Esophagus muscularis mucosa (tissue), 4 donors: Measurements from ENCODE around the gene POLN. TPM values are rescaled to one million over a fixed set of nuclear protein-coding genes. Genes with fewer than 3 reads are reported as not detected.
"Not testable (repeated sequence)": the region's sequence is repeated elsewhere in the genome, so short reads cannot be mapped to it uniquely, and the experiment has no call there.

Source experiments
- DNase-seq: peaks from one replicate; pipeline ENCODE4 v3.0.0-alpha.2; 2017; ENCODE audit errors: extremely low spot score
- H3K27ac ChIP-seq, 4 donors: fragments of 200-600 bp; sonication (generic); replicated peaks in 1 of 4; 1 replicate in 3 of 4; 2 replicates in 1 of 4; pipeline ENCODE4 v1.5.1; 2016 to 2019; ENCODE audit warnings: mild to moderate bottlenecking in 1 of 4
- H3K27me3 ChIP-seq, 4 donors: fragments of 200-600 bp; sonication (generic); one replicate each; pipeline versions ENCODE4 v1.5.1 to v1.6.0; 2016 to 2019
- H3K36me3 ChIP-seq, 4 donors: fragments of 200-600 bp; sonication (generic); one replicate each; pipeline ENCODE4 v1.5.1; 2016 to 2019
- H3K4me1 ChIP-seq, 4 donors: fragments of 200-600 bp; sonication (generic); one replicate each; pipeline ENCODE4 v1.5.1; 2016 to 2019
- H3K4me3 ChIP-seq, 4 donors: fragments of 200-600 bp; sonication (generic); 1 replicate in 2 of 4; 2 replicates in 2 of 4; pipeline ENCODE4 v1.5.1; 2016 to 2019; ENCODE audit warnings: mild to moderate bottlenecking in 4 of 4, moderate library complexity in 1 of 4
- H3K9me3 ChIP-seq, 4 donors: fragments of 200-600 bp; sonication (generic); 1 replicate in 3 of 4; 2 replicates in 1 of 4; pipeline ENCODE4 v1.5.1; 2016 to 2019
- EP300 ChIP-seq: sonication (generic); formaldehyde crosslinking; IDR thresholded peaks from one replicate; pipeline ENCODE4 v1.6.1; 2017; ENCODE audit warnings: antibody characterized with exemption
- POLR2A ChIP-seq: fragments of 450-650 bp; IDR thresholded peaks from one replicate; pipeline ENCODE4 v1.6.1; 2017; ENCODE audit warnings: antibody characterized with exemption, moderate library complexity, mild to moderate bottlenecking, low read depth
- POLR2AphosphoS5 ChIP-seq, 2 donors: sonication (generic); formaldehyde crosslinking; IDR thresholded peaks; one replicate each; pipeline ENCODE4 v1.6.1; 2017; ENCODE audit warnings: antibody characterized with exemption in 2 of 2
- WGBS: methylation state at CpG from one replicate; pipeline ENCODE4 v1.1.5; 2018; 5-methylcytosine and 5-hydroxymethylcytosine counted together
- intact Hi-C: fragments of 100-400 bp; cut with DNase I; formaldehyde crosslinking; loops from one replicate; pipeline ENCODE4 v1.15.1; 2023
- total RNA-seq, 4 donors: library from RNA; depleted of rRNA; stranded (reverse); fragments of >200 nt; gene quantifications; one replicate each; pipeline versions ENCODE4 v1.1.0 to v1.2.1, GENCODE V29; 2016
- TF ChIP-seq, protein P1 (sequence below), 3 experiments: fragments of 200-600 bp in 2 of 3; fragments of 450-650 bp in 1 of 3; sonication (generic) in 2 of 3; IDR thresholded peaks; one replicate each; pipeline ENCODE4 v1.5.1; 2017 to 2019; ENCODE audit warnings: antibody characterized with exemption in 3 of 3, mild to moderate bottlenecking in 2 of 3, moderate library complexity in 1 of 3

Gene POLN
- total RNA-seq, 4 donors from 2014 or later, result 1.2 to 3.3 (median 2.7) TPM

DNA sequence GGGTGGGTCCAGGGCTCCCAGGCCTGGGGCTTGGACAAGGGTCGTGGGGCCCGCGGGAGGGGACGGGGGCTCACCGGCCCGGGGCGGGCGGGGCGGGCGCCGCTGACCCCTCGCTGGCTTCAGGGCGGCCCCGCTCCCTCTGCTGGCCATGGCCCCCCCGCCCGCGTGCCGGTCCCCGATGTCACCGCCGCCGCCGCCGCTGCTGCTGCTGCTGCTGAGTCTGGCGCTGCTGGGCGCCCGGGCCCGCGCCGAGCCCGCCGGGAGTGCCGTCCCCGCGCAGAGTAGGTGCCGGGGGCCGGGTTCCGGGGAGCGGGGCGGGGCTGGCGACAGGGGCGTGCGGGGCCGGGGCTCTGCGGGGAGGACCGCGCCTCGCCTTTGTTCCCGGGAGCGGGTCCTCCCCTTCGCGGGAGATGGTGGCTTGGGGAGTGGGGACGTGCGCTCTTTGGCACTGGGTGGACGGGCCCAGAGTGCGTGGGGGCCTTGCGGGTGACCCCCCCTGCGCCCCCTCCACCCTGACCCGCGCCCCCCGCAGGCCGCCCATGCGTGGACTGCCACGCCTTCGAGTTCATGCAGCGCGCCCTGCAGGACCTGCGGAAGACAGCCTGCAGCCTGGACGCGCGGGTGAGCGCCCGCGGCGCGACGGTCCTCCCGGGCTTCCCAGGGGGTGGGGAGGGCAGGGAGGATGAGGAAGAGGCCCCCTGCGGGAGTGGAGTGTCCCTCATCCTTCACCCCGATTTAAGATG lies 199.5 kb downstream of the POLN start:
- Histone ChIP-seq H3K4me1 (peaks cover 13 to 34% (median 30%) of the 10 kb centered on the region in 4 donors), H3K27me3 (peaks cover 4 to 84% (median 30%) of the 10 kb centered on the region in 4 donors), H3K4me3 (peak overlapping the region; percentile 65 to 77 (median 70)), H3K9me3 (no peaks in the 10 kb centered on the region), H3K36me3 (no peaks in the 10 kb centered on the region), H3K27ac (no peak overlapping the region)
- TF ChIP-seq POLR2A, result no peak
- WGBS, result 0% methylated on average over 12 of the region's 80 CpGs
- intact Hi-C loops, result no loop called here
- DNase-seq, result no peak

DNA sequence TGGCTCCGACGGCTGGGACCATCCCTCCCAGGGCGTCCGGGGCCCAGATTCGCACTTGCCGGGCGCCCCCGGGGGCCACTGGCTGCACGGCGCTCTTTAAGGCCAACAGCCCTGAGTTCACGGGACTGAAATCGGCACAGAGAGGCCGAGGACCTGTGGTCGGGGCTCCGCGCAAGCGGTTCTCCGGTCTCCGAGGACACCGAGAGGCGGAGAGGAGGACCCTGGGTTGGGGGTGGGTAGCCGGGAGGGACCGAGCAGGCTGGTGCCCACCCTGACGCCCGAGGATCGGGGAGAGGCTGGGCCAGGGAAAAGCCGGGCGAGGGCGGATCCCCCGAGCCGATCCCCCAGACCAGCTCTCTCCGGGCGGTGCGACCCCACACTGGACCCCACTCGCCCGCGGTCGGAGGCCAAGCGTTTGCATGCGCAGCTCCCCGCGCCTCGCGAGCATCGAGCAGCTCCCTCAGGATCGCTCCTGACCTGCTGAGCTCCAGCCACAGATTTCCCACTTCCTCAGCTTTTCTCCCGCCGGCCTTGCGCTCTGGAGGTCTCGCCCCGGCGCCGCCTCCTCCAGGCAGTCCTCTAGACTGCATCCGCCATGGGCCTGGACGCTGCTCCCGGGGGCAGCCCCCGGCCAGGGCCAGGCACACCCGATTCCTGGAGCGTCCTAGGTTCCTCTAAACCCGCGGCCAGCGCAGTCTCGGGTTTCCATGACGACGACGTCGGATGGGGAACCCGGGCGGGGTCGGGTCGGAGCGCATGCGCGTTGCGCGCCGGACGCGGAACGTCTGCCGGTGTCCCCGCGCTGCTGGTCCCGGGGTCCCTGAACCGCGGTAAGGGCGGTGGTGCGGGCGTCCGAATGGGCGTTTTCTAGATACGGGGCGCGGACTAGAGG lies 200.4 kb downstream of the POLN start:
- TF ChIP-seq POLR2AphosphoS5 (IDR thresholded peaks at IDR 0.05) (no peak), EP300 (no peak), POLR2A (no peak)
- TF ChIP-seq, protein P1, sequence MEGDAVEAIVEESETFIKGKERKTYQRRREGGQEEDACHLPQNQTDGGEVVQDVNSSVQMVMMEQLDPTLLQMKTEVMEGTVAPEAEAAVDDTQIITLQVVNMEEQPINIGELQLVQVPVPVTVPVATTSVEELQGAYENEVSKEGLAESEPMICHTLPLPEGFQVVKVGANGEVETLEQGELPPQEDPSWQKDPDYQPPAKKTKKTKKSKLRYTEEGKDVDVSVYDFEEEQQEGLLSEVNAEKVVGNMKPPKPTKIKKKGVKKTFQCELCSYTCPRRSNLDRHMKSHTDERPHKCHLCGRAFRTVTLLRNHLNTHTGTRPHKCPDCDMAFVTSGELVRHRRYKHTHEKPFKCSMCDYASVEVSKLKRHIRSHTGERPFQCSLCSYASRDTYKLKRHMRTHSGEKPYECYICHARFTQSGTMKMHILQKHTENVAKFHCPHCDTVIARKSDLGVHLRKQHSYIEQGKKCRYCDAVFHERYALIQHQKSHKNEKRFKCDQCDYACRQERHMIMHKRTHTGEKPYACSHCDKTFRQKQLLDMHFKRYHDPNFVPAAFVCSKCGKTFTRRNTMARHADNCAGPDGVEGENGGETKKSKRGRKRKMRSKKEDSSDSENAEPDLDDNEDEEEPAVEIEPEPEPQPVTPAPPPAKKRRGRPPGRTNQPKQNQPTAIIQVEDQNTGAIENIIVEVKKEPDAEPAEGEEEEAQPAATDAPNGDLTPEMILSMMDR (IDR thresholded peaks at IDR 0.05), result no peak
- Histone ChIP-seq H3K4me1 (peaks cover 13 to 30% (median 27%) of the 10 kb centered on the region in 4 donors), H3K36me3 (no peaks in the 10 kb centered on the region), H3K4me3 (peak overlapping the region; percentile 65 to 77 (median 70)), H3K27ac (no peak overlapping the region), H3K9me3 (no peaks in the 10 kb centered on the region), H3K27me3 (peaks cover 4 to 81% (median 27%) of the 10 kb centered on the region in 4 donors)
- WGBS, result 4% methylated on average over 20 of the region's 94 CpGs
- intact Hi-C loops, result no loop called here
- DNase-seq, result no peak

DNA sequence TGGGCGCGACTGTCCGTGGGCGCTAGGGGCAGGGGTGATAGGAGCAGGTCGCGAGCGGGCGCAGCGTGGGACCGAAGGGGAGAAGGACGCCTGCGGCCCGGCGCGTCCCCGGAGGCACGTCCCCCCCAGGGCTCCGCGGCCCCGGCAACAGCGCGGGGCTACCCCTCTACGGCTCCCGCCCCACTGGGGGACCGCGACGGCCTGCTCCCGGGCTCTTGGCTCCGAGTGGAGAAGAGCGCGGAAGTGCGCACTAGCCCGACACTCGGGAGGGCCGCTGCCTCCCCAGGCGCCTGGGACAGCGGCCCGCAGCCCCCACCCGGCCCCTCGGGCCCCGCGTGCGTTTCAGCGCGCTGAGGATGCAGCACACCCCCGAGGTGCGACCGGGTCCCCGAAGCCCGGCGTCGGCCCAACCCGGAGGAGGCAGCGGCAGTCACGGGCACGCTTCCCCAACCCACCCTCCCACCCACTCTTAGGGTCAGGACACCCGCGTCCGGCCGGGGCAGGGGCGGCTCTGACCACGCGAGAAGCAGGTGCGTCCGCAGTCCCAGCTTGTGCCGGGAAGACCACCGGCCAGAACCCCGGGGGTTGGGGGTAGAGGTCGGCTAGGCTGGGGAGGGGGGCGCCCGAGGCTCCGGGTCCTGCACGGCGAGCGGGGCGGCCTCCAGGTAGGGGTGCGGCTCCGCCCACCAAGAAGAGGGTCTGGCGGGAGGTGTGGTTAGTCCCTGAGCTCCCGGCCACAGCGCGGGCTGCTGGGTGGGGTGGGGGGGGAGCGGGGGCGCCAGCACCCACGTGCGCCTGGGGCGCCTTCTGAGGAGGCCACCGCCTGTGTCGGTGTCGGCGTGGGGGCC lies 201.3 kb downstream of the POLN start:
- Histone ChIP-seq H3K4me1 (peaks cover 13 to 30% (median 27%) of the 10 kb centered on the region in 4 donors), H3K27me3 (peaks cover 4 to 72% (median 27%) of the 10 kb centered on the region in 4 donors), H3K9me3 (no peaks in the 10 kb centered on the region), H3K36me3 (no peaks in the 10 kb centered on the region), H3K27ac (no peak overlapping the region), H3K4me3 (peak overlapping the region; percentile 65 to 77 (median 70))
- 5% methylated on average over 12 of the region's 91 CpGs for WGBS
- no peak for TF ChIP-seq POLR2AphosphoS5 (IDR thresholded peaks at IDR 0.05)
- DNase-seq, result peak; percentile 68
- intact Hi-C loops, result no loop called here

DNA sequence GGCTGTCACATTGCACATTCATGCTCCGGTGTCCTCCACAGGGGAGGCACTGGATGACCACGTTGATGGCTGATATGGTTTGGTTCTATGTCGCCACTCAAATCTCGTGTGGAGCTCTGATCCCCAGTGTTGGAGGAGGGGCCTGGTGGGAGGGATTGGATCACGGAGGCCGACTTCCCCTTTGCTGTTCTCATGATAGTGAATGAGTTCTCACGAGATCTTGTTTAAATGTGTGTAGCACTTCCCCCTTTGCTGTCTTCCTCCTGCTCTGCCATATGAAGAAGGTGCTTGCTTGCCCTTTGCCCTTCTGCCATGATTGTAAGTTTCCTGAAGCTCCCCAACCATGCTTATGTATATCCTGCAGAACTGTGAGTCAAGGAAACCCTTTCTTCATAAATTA lies 205.1 kb downstream of the POLN start:
- TF ChIP-seq POLR2AphosphoS5 (IDR thresholded peaks at IDR 0.05) (no peak), EP300 (no peak), POLR2A (no peak)
- TF ChIP-seq, protein P1 (IDR thresholded peaks at IDR 0.05), result no peak
- H3K9me3 ChIP-seq, result no peaks in the 10 kb centered on the region
- intact Hi-C loops, result no loop called here
- 70% methylated on average over 7 of the region's 7 CpGs for WGBS
- H3K4me3 ChIP-seq, result no peak overlapping the region
- no peaks in the 10 kb centered on the region for H3K36me3 ChIP-seq
- peaks cover 13 to 18% (median 17%) of the 10 kb centered on the region in 4 donors for H3K4me1 ChIP-seq
- peaks cover 4 to 49% (median 23%) of the 10 kb centered on the region in 4 donors for H3K27me3 ChIP-seq
- no peak overlapping the region for H3K27ac ChIP-seq
- DNase-seq, result no peak

DNA sequence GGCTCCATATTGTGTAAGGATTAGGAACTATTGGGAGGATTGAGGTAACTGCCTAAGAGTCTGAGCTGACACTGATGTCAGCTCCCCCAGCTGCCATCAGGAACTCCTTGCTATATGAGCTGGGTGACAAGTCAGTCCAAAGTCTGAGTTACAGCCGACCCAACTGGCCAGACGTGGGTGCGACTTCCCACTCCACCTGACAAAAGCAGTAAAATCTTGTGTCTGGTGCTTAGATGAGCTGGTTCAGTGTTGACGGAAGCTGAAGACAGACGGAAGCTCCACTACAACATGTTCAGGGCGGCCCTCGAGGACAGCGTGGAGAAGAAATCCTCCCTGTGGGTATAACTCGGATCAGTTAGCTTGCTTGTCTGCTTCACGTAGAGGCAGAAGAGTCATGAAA lies 205.6 kb downstream of the POLN start:
- H3K36me3 ChIP-seq, result no peaks in the 10 kb centered on the region
- WGBS, result 90% methylated on average over 9 of the region's 10 CpGs
- peaks cover 4 to 43% (median 18%) of the 10 kb centered on the region in 4 donors for H3K27me3 ChIP-seq
- H3K9me3 ChIP-seq, result no peaks in the 10 kb centered on the region
- no peak for DNase-seq
- H3K4me1 ChIP-seq, result peaks cover 9 to 13% (median 12%) of the 10 kb centered on the region in 4 donors
- TF ChIP-seq EP300, result no peak
- TF ChIP-seq POLR2AphosphoS5 (IDR thresholded peaks at IDR 0.05), result no peak
- TF ChIP-seq, protein P1 (IDR thresholded peaks at IDR 0.05), result no peak
- no peak for TF ChIP-seq POLR2A
- intact Hi-C loops, result no loop called here
- H3K27ac ChIP-seq, result no peak overlapping the region
- H3K4me3 ChIP-seq, result no peak overlapping the region

DNA sequence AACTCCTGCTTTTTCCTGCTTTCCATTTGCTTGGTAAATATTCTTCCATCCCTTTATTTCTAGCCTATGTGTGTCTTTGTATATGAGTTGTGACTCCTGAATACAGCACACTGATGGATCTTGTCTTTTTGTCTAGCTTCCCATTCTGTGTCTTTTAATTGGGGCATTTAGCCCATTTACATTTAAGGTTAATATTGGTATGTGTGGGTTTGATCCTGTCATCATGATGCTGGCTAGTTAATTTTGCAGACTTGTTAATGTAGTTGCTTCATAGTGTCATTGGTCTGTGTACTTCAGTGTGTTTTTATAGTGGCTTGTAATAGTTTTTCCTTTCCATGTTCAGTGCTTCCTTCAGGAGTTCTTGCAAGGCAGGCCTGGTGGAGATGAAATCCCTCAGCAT lies 210.8 kb downstream of the POLN start:
- H3K27me3 ChIP-seq, result peaks cover 0 to 29% (median 3%) of the 10 kb centered on the region in 4 donors
- H3K9me3 ChIP-seq, H3K4me3 ChIP-seq, H3K27ac ChIP-seq, intact Hi-C loops, H3K36me3 ChIP-seq, H3K4me1 ChIP-seq, DNase-seq: not testable (repeated sequence)

DNA sequence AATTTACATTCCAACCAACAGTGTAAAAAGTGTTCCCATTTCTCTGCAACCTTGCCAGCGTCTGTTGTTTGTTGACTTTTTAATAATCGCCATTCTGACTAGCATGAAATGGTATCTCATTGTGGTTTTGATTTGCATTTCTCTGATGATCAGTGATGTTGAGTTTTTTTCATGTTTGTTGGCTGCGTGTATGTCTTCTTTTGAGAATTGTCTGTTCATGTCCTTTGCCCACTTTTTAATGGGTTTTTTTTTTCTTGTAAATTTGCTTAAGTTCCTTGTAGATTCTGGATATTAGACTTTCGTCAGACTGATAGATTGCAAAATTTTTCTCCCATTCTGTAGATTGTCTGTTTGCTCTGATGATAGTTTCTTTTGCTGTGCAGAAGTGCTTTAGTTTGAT lies 214.8 kb downstream of the POLN start:
- H3K27ac ChIP-seq, DNase-seq, H3K9me3 ChIP-seq, H3K36me3 ChIP-seq, H3K4me3 ChIP-seq, H3K4me1 ChIP-seq, intact Hi-C loops: not testable (repeated sequence)
- H3K27me3 ChIP-seq, result peaks cover 0 to 41% (median 3%) of the 10 kb centered on the region in 4 donors
- 84% methylated on average over 4 of the region's 4 CpGs for WGBS
